Stimulated activated CD8-positive, alpha-beta memory T cell treated with anti-CD3 and anti-CD28 coated beads, Interleukin-12 subunit alpha, Interleukin-12 subunit beta, amount 100 ng/mL, for 24 hours (primary cell): Measurements from ENCODE around the gene GRIK5.

Experiments
- DNase-seq: peaks from one replicate; pipeline ENCODE4 v3.0.0-alpha.2; 2020; ENCODE audit errors: extremely low read depth

GRIK5 gene

DNA sequence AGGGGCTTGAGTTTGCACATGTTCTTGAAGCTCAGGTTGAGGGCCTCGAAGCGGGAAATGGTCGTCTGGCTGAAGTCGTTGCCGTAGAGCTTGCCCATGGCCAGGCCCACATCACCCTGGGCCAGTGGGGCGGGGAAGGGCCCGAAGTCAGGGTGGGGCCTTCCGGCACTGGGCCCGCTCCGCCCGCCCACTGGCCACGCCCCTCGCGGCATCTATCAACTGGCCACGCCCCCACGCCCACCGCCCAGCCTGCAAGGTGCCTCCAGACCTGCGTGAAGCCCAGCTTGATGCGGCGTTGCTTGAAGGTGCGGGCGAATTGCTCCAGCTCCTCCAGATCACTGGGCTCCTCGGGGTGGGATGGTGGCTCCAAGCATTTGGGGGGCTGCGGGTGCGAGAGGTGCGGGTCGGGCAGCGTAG, 25.8 kb upstream of the GRIK5 start:
- DNase-seq: no peak

DNA sequence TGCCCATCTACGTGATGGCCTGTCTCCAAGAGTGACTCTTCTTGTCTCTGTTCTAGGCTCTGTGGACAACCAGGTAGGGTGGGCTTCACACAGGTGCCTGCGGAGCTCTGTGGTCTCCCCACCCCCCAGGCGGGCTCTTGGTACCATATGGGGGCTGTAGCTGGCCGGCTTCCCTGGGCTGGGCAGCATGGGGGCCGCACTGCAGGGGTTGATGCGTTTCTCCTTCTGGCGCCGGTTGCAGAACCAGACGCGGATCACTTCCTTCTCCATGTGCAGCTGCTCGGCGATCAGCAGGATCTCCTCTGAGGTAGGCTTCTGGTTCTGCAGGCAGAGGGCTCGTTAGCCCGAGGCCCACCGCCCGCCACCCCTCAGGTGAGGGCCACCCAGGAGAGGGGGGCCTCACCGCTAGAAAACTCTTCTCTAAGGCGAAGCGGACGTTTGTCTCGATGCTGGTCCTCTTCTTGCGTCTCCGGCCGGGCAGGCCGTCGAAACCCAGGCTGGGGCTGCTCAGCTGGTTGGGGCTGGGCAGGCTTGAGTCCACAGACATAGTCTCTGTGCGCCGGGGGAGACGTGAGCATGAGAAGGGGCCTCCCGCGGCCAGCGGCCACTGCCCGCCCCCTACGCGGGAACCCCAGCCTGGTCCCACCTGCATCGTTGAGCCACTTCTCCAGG, 25.3 kb upstream of the GRIK5 start:
- DNase-seq: no peak

DNA sequence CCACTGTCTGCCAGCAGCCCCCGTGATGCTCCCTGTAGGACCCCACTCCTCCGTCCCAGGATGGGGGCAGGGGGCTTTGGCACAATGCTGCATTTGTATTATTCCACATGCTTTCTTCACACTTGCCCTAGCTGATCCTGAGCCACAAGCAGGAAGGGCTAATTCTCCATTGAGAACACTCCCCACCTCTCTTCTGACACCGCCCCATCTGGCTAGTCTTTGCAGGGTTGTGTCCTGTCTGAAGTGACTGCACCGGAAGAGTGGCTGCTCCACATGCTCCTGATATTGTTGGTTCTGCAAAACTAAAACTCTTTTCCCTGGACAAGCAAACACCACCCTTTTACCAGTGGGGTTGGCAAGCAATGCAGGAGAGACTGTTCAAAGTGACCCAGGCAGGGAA, 23.9 kb upstream of the GRIK5 start:
- no peak for DNase-seq

DNA sequence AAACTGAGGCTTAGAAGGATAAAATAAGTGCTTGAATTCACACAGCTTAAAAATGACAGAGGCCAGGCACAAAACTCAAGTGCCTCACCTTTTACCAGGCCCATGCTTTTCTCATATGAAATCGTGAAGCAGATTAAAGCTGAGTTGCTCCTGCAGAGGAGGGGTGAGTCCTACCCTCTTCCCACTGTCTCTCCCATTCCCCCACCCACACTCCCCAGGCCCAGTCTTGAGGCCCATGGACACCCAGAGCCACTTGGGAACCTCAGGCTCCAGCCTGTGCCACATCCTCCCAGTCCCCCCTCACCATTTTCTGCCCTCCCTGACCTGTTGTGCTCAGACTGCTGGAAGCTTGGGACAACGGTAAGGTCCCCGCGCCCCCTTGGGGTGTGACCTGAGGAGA, 23.5 kb upstream of the GRIK5 start:
- no peak for DNase-seq

DNA sequence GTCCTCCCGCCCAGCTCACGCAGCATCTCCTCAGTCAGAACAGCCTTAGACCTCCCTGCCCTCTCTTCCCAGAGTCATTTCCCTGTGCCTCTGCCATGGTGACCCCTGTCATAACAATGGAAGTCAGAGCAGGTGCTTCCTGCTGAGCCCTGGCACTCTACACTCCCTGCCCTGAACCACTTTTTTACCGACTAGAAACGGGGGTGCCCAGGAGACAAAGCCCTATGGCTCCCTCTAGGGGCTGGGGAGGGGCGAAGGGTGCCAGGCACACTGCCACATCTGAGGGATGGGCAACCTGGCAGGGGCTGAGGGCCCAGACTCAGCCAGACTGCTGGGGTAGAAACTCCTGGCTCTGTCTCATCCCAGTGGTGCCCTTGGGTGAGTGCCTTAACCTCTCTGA, 22.3 kb upstream of the GRIK5 start:
- no peak for DNase-seq

DNA sequence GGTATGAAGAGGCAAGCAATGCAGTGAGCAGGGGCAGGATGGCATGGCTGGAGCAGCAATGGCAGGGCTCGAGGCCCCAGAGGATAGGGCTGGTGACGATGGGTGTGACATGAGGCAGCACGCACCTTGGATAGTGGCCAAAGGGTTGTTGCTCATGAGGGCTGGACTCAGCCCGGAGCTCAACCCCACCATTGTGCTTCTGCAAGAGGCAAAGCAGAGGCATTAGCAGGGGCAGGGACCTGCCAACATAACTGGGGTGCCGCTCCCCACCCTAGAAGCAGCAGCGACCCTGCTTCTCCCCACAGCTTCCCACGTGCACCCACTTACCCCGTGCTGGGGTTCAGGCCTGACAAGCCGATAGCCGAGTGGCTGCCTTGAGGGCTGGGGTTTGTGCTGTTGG, 21.7 kb upstream of the GRIK5 start:
- DNase-seq: no peak

DNA sequence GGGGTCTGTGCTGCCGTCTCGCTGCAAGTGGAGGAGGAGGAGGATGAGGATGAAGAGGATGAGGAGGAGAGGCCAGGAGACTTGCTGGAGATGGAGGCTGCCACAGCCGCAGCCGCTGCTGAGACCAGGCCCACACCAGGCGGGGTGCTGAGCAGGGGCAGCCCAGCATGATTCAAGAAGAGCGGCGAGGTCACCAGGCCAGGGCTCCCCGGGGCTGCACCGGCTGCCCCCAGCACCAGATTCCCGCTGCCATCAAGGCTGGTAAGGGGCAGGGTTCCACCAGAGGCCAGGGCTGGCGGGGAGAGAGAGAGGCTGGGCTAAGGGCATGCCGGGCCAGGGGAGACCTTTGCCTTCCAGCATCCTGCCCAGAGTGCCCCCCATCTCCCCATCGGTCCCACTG, 21.3 kb upstream of the GRIK5 start:
- DNase-seq: no peak

DNA sequence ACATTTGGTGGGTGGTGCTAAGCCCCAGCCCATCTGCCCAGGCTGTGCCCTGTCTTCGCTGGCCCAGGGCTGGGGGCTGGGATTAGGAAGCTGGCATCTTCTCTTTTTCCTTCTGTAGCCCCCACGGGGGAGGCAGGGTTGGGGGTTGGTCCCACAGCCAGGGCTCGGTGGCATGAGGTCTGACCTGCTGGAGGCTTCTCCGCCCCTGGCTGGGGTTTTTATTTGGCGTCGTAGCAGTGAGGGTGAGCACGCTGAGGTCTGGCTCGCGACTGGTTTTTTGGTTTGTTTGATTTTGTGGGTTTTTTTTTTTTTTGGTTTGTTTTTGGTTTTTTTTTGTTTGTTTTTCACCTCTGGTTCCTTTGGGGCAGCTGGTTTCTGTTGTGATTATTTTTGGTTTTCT, 20.7 kb upstream of the GRIK5 start:
- DNase-seq: no peak

DNA sequence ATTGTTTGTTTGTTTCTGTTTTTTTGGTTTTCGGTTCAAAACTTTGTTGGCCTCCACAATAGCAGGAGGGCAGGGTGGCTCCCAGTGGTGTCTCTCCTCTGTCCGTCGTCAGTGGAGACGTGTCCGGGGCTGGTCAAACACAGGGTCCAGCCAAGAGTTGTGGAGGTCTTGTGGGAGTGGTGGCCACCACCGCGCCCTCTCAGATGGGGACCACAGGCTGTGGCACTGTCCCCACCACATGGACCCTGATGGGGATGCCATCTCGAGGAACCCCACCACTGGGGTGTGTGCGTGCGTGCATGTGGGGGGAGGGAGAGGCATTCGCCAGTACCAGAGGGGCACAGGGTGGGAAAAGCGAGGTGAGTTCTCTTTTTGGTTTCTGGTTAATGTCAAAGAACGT, 19.8 kb upstream of the GRIK5 start:
- no peak for DNase-seq

DNA sequence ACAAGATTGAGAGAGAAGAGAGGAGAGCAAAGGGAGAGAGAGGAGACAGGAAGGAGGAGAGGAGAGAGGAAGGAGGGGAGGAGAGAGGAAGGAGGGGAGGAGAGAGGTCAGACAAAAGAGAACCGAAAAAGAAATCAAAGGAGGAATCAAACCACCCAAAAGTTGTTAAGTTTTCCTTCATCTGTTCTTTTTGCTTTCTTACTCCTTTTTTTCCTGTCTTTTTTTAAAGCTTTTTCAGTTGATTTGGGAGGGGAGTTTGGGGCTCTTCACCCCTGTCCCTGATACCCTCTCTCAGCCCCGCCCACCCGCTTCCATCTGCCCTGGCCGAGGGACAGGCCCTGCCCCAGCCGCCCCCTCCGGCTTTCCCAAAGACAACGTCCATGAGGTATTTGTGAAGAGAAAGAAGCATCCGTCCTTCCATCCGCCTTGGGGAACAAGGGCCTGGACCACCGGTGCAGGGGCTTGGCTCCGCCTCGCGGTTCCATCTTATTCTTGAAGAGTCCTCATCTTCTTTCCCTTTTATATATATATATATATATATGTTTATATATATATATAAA, 19.3 kb upstream of the GRIK5 start:
- DNase-seq: no peak

DNA sequence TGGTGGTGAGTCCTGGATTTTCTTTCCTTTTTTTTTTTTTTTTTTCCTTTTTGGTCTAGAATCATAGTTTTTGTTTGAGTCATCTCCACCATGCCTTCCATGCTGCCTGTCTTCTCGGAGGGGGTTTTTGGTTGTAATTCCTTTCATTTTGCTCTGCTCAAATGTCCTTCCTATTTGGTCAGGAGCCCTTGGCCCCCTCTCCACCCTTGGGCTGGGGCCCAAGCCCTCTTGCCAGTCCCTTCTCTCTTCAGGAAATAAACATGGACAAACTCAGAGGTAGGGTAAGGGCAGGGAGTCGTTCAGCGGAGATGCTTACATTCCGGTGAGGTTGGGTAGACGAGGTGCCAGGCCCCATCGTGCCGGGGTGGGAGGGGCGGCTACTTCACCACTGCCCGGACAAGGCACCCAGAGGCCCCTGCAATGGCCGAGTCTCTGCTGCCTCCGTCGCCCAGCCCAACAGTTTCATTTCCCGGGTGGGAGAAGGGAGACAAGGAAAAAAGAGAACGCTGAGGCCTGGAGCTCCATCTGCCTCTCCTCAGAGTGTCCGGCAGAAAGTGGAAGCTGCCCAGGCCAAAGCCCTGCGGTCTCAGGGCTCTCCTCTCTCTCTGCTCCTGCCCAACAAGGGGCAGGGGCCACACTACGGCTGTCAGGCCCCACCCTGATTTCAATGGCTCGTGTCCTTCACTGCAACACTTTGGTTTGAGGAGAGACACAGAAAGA, 18.6 kb upstream of the GRIK5 start:
- no peak for DNase-seq

DNA sequence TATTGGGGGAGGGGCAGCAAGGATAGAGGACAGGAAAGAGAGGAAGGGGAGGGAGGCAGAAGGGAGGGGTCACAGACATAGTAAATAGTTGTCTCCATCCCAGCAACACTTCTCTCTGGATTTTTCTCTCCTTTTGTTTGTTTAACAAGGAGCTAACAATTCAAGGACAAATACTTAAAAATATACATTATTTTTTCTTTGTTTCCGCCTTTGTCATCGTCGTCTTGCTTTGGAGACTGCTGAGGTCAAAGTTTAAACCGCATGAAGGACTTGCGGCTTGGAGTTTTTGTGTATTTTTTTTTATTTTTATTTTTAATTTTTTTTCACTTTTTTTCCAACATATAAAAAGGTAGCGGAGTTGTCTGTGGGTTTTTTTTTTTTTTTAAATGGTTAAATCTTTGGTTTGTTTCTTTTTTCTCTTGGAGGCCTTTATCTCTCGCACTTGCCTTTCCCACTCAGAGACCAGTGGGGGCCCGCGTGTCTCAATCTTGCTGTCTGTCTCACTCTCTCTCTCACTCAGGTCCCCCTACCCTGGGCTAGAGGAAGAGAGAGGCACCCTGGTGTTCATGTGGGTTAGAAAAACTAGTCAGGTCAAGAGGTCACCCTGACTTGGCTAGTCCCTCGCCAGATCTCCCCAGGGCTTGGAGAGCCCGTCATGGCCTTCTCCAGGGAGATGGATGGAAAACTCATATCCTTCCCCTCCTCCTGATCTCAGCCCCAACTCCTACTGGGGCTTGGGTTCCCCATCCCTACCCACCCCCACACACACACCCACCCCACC, 17.0 kb upstream of the GRIK5 start:
- DNase-seq: no peak

DNA sequence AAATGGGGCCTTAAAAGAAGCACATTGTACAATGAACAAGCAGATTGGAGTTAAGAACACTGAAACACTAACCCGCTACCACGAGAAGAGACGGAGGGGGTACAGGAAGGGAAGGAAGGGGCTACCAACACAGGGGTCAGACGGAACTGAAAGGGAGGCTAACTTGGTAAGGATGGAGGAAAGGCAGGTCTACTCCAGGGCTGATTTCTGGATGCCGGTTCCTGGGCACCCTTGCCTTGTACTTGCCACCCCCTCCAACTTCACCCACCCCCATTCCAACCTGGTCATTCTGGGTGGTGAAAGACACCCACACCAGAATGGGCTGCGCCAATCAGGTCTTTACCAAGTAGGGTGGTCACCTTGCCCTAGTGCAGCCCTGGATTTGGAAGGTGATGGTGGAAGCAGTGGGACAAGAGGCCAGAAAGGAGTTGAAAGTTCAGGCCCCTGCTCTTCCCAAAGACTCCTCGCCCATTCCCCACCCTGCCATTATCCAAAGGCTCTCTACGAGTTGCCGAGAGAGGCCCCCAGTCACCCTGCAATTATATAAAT, 16.3 kb upstream of the GRIK5 start:
- no peak for DNase-seq

DNA sequence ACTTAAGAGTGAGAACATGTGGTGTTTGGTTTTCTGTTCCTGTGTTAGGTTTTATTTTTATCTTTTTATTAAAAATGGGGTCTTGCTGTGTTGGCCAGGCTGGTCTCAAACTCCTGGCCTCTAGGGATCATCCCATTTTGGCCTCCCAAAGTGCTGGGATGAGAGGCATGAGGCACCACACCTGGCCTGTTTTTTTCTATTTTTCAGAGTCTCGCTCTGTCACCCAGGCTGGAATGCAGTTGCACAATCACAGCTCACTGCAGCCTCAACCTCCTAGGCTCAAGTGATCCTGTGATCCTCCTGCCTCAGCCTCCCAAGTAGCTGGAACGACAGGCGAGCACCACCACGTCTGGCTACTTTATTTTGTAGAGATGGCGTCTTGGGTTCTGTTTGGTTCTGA, 13.5 kb upstream of the GRIK5 start:
- no peak for DNase-seq

DNA sequence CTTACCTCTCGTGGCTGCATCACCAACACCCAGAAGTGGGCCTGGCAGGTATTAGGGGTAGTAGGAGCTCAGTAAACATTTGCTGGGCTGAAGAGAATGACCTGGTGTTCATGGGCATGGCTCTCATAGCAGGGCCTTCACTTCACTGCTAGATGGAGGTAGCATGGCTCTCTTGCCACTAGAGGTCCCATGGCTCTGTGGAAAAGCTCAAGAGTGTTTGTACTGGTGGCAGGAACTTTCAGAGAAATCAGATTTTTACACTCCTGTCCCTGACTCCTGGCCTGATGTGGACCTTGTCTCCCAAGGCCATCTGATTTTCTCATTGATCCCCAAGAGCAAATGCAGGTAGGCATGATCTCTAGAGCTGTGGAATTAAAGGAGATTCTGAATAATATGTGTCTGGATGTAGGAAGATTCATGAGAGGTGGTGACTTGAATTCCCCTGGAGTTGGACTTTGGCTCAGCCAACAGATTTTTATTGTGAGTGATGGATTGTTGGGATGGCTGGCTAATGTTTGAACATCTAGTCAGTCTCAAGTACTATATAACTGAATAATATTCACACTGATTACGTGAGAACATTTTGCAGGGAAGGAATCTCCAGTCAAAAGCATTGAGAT, 11.7 kb upstream of the GRIK5 start:
- DNase-seq: no peak

DNA sequence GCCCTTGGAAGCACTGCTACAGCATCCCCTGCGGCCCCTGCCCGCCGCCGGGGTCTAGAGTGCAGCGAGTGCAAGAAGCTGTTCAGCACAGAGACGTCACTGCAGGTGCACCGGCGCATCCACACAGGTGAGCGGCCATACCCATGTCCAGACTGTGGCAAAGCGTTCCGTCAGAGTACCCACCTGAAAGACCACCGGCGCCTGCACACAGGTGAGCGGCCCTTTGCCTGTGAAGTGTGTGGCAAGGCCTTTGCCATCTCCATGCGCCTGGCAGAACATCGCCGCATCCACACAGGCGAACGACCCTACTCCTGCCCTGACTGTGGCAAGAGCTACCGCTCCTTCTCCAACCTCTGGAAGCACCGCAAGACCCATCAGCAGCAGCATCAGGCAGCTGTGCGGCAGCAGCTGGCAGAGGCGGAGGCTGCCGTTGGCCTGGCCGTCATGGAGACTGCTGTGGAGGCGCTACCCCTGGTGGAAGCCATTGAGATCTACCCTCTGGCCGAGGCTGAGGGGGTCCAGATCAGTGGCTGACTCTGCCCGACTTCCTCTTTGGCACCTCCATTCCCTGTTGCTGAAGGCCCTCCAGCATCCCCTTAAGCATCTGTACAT, 10.9 kb upstream of the GRIK5 start:
- no peak for DNase-seq

DNA sequence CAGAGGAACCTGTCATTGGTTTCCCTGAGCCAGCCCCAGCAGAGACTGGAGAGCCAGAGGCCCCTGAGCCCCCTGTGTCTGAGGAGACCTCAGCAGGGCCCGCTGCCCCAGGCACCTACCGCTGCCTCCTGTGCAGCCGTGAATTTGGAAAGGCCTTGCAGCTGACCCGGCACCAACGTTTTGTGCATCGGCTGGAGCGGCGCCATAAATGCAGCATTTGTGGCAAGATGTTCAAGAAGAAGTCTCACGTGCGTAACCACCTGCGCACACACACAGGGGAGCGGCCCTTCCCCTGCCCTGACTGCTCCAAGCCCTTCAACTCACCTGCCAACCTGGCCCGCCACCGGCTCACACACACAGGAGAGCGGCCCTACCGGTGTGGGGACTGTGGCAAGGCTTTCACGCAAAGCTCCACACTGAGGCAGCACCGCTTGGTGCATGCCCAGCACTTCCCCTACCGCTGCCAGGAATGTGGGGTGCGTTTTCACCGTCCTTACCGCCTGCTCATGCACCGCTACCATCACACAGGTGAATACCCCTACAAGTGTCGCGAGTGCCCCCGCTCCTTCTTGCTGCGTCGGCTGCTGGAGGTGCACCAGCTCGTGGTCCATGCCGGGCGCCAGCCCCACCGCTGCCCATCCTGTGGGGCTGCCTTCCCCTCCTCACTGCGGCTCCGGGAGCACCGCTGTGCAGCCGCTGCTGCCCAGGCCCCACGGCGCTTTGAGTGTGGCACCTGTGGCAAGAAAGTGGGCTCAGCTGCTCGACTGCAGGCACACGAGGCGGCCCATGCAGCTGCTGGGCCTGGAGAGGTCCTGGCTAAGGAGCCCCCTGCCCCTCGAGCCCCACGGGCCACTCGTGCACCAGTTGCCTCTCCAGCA, 10.1 kb upstream of the GRIK5 start:
- no peak for DNase-seq

DNA sequence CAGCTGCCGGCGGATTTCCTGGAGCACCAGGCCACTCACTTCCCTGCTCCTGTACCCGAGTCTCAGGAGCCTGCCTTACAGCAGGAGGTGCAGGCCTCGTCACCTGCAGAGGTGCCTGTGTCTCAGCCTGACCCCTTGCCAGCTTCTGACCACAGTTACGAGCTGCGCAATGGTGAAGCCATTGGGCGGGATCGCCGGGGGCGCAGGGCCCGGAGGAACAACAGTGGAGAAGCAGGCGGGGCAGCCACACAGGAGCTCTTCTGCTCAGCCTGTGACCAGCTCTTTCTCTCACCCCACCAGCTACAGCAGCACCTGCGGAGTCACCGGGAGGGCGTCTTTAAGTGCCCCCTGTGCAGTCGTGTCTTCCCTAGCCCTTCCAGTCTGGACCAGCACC, 9.3 kb upstream of the GRIK5 start:
- DNase-seq: no peak

DNA sequence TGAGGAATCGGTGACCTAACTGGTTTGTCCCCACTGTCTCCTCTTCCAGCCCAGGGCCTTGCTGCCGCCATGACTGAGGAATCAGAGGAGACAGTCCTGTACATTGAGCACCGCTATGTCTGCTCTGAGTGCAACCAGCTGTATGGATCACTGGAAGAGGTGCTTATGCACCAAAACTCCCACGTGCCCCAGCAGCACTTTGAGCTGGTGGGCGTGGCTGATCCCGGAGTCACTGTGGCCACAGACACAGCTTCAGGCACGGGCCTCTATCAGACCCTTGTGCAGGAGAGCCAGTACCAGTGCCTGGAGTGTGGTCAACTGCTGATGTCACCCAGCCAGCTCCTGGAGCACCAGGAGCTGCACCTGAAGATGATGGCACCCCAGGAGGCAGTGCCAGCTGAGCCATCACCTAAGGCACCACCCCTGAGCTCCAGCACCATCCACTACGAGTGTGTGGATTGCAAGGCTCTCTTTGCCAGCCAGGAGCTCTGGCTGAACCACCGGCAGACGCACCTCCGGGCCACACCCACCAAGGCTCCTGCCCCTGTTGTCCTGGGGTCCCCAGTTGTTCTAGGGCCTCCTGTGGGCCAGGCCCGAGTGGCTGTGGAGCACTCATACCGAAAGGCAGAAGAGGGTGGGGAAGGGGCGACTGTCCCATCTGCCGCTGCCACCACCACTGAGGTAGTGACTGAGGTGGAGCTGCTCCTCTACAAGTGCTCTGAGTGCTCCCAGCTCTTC, 8.7 kb upstream of the GRIK5 start:
- no peak for DNase-seq

DNA sequence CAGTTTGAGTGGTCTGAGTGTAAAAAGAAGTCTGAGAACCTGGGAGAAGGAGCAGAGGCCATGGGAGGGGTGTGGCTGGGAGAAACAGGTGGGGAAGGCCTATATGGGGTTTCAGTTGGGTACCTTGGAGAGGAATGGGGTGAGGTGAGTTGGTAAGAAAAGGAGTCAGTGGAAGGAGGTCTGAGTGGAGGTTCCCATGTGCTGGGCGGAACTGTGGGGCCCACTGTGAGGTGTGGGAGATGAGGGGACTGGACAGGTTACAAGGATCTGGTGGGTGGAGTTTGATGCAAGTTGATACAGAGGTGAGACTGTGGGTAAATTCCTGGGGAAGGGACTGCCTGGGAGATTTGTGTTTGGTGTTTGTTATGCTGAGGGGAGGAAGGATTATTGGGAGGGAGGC, 8.1 kb upstream of the GRIK5 start:
- no peak for DNase-seq
